ENCODE results near the gene NDST1.

The NDST1 gene

DNA sequence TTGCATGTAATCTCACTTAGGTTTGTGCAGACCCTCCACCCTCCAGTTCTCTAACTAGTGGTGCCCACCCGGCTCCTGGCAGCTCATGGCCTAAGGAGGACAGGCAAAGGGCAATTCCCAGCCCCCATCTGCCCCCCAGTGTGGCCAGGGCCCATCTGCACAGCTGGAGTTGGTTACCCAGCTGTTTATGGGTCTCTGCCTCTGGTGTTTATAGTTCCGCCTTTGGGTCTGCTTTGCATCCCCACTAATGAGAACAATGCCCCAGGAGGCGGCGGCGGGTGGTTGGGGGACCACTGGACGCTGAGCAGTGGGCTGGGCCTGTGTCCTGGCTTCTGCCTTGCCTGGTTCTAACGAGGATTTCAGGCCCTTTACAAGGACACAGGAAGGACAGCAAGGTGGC lies 62.4 kb downstream of the NDST1 start:
- no peak for DNase-seq (ENCODE audit: low read depth, low spot score)

DNA sequence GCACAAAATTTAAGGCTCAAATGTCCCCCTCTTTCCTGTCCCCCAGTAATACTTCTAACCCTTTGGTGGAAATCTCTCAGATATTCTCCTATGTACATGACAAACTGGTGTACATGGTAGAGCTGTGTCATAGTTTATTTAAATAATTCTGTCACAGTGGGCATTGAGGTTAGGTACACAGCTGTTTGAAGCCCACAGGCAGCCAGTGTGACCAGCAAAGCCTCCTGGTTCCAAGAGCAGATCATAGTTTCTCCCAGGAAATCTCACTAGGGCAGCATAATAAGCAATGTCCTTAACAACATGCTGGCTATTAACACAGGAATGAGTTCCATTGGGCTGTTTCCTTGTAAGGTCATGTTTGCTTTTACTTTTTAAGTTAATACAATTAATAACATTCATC lies 63.9 kb downstream of the NDST1 start:
- no peak for DNase-seq (ENCODE audit: low read depth, low spot score)

DNA sequence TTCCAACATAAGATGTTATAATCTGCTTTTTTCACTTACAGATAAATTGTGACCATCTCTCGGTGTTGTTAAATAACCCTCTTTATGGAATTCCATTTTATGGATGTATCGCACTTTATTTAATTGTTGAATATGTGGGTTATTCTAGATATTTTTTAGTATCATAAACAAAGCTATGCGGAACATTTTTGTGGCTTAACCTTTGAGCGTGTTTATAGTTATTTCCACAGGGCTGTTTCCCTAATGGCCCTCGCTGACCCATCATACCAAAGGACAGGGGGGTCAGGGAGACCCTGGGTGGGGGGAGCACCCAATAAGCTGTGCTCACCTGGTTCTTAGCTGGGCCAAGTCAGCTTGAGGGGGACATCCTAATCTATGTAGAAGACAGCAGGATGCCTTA lies 65.3 kb downstream of the NDST1 start:
- DNase-seq (ENCODE audit: low read depth, low spot score), result no peak

DNA sequence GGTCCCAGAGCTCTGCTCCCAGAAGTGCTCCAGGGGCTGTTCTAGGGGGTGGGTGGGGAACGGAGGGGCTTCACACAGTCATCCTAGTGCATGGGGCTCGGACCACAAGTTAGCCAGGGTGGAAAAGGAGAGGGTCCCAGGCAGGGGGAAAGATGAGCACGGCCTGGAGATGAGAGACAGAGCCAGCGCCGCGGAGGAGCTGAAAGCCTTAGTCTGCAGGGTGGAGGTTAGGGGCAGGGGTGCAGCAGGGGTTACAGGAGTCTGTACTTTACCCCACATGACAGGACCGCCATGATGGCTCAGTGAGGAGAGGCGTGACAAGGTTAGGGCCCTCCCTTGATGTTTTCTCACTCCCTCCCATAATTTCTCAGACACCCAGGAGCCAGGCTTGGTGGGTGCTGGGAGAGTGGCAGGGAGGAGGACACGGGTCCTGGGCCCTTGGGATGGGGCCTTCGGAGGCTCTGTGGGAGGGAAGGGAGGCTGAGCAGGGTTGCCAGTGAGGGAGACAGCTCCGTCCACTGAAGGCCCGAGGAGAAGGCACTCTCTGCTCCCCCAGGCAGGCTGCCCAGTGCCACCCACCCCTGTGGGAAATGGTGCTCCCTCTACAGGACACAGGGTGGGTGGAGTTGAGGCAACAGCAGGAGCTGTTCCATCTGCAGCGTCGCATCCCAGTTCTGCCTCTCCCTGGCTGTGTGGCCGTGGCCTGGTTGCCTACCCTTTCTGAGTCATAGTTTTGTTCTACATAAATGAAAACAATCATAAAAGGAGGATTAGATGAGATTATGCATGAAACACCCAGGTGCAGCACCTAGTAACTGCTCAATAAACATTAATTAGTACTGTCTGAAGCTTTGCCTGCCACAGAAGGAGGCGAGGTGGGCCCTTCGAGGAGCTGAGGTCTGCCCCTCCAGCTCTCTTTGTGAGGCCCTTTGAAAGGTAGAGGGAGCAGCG lies 66.2 kb downstream of the NDST1 start:
- DNase-seq (ENCODE audit: low read depth, low spot score), result no peak

DNA sequence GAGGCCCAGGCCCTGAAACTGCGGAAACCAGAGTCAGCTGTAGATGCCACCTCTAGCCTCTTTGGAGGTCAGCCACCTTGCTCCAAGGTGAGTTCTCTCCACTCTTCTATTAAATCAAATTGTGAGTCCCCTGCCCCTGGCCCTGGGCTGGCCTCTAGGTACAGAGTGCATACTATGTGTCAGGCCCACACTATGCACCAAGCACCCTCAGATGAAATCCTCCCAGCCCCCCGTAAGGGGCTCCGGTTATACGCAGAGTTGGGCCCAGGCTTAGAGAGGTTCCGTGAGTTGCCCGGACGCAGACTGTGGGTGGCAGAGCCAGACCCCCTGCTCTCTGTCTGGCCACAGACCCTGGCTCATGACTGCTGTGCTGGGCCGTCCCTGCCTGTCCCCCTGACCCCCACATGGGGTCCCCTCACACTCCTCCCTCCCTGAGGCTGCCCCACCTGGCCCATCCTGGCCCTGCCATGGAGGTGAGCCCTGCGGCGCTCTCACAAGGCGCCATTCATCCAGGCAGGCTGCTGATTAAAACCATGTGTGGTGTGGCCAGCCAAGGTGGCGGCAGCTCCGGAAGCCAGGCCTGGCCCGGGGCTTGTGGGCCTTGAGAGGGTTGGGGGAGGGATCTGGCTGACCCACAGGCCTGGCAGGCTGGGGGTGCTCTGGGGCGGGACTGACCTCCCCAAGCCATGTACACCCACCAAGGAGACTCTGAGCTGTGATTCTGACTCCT lies 67.1 kb downstream of the NDST1 start:
- DNase-seq (ENCODE audit: low read depth, low spot score), result no peak

DNA sequence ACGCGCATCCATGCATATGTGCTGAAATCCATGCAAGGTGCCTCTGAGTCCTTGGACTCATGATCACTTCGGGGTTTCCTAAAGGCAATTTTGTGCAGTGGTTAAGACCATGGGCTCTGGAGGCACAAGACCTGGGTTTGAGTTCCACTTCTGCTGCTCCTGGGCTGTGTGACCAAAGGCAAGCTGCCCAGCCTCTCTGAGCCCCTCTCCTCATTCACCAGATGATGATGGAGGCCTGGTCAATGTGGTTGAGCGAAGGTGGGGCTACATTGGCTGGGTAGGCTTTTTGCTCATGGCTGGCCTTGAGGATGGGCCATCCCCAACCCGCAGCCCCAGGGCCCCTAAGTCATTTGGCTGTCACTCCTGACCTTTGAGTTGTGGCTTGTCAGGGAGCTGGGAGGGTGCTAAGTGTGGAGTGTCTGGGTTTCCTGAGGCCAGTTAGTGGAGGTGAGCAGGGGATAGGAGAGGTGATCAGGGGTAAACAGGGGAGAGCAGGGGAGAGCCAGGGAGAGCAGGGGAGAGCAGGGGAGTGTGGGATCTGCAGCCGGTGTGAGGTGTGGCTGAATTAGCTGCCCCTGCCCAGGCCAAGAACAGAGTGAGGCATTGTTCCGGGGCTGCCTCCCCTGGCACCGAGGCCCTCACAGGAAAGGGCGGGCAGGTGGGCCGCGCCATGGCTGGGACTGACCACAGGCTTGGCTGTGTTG lies 68.0 kb downstream of the NDST1 start:
- DNase-seq (ENCODE audit: low read depth, low spot score), result no peak

DNA sequence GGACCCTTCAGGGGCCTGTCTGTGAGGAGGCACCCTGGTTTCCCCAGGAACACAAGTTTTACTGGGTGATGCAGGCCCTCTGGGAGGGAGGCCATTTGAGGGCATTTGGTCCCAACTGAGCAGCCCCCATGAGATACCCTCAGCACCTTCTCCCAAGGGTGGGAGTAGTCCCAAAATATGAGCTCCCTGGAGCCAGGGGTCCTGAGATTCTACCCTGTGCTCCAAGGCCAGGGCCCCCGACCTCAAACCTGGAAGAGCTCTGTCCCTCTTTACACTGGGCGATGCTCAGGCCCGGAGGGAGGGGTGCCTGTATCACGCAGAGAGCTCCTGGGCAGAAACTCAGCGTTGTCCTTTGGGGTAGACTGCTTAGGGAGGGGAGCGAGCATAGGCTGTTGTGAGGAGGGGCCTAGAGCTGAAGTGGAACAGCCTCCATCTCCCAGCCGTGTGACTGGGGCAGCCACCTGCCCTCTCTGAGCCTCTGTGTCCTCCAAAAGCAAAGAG lies 68.6 kb downstream of the NDST1 start:
- DNase-seq (ENCODE audit: low read depth, low spot score), result no peak

DNA sequence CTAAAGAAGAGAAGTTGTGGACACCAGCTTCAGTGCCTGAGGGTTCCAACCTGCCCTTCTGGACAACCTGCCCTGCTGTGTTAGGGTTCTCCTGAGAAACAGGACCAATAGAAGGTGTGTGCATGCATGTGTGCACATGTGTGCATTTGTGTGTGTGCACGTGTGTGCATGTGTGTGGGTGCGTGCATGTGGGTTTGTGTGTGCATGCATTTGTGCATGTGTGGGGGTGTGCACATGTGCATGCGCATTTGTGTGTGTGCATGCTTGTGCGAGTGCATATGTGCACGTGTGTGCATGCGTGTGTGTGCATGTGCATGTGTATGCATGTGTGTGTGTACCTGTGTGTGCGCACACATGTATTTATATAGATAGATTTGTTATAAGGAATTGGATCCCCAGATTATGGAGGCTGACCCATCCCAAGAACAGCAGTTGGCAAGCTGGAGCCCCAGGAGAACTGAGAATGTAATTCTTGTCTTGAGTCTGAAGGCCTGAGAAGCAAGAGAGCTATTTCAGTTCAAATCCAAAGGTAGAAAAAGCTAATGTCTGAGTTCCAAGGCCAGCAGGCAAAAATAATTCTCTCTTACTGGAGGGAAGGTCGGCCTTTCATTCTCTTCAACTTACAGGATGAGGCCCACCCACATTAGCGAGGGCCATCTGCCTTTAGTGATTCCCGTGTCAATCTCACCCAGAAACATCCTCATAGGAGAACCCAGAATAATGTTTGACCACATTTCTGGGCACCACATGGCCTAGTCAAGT lies 69.6 kb downstream of the NDST1 start:
- no peak for DNase-seq (ENCODE audit: low read depth, low spot score)

DNA sequence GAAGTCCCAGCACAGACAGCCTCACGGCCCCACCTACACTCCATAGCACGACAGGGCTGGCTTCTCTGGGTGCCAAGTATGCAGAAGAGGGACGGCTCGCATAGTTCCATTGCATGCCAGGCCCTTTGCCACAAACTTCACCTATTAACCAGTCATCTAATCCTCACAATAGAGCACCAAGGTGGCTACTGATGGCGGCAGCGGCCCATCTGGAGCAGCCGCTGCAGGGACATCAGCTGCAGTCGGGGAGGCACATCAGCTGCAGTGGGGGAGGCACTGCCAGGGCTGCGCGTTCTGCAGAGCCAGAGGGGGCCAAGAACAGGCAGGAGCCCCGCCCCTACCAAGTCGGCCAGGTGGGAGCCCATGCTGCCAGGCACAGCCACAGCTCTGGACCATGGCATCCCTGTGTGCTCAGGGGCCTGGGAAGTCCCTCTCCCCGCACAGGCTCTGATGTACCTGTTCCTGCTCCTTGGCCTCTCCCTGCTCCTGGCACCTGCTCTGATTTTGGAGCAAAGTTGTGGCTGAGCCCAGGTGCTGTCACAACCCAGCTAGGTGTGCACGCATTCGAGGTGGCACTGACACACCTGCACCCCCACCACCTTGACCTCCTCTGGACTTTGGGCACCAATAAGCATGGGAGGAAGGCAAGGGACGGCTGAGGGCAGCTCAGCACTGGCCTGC lies 71.0 kb downstream of the NDST1 start:
- no peak for DNase-seq (ENCODE audit: low read depth, low spot score)

DNA sequence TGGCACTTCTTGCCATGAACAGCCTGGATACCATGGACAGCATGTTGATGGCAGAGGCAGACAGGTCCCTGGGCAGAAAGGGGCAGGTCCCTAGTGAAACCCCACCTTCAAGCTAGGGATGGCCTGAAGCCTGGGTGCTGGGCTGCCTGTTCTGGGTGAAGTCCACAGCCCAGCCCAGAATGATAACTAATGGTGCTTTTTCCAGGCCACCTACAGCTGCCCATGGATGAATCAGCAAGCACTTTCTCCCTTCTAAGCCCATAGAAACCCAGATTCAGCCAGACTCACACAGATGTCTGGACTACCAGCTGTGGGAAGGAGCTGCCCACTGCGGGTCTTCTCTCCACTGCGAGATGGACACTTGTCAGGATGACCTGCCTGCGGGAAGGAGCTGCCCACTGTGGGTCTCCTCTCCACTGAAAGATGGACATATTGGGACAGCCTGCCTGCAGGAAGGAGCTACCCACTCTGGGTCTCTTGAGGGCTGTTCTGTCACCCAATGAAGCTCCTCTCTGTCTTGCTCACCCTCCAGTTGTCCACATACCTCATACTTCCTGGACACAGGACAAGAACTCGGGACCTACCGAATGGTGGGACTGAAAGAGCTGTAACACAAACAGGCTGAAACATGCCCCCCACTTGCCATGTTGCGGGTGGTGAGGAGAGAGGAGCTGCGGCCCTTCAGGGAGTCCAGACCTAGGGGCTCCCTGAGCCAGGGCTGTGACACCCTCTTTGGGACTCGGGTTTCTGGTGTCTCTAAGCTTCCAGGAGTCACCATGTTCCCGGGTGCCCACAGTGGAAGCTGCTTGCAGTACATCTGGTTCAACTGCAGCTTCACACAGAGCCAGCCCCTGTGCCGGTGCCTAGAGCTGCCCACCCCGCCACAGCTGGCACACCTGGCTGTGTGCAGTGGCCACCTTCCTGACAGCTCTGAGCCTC lies 71.8 kb downstream of the NDST1 start:
- no peak for DNase-seq (ENCODE audit: low read depth, low spot score)

DNA sequence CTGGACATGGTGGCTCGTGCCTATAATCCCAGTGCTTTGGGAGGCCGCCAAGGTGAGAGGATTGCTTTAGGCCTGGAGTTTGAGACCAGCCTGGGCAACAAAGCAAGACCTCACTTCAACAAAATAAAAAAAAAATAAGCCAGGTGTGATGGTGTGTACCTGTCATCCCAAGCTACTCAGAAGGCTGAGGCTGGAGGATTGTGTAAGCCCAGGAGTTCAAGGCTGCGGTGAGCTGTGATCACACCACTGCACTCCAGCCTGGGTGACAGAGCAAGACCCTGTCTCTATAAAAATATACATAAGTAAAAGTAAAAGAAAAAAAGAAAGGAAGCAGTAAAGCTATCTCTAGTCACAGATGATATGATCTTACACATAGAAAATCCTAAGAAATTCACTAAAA lies 73.0 kb downstream of the NDST1 start:
- DNase-seq (ENCODE audit: low read depth, low spot score), result no peak

DNA sequence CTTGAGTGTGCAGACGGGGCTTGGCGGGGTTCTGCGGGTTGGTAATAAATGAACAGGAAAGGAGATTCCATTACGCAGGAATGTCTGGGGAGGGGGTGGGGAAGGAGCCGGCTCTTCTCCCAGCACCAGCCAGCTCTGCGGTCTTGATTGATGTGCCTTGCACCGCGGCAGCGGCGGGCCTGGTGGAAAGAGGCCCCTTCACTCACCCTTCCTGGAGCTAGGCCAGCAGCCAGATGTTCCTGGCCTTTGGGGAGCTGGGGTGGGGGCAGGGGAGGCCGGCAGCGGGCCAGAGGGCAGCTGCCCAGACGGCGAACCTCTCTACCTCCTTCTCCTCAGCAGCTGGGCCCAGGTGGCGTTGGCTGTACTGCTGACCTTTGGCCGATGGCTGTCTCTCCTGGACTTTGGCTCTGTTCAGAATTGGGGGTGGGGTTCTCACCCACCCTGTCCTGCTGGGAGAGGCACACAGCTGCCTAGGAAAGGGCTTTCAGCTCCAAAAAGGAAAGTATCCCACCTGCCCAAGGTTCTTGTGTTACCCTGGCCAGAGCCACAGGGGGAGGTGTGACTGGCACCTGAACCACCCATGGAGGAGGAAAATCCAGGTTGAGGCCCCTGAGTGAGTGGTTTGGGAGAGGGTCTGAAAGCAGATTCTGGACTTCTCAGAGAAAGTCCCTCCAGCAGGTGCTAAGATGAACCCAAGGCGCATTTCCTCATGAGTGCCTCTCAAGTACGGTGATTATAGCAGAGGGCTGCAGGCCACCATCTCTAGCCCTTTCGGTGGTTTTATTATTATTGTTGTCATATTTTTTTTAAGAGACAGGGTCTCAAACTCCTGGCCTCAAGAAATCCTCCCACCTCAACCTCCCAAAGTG lies 74.5 kb downstream of the NDST1 start:
- no peak for DNase-seq (ENCODE audit: low read depth, low spot score)

DNA sequence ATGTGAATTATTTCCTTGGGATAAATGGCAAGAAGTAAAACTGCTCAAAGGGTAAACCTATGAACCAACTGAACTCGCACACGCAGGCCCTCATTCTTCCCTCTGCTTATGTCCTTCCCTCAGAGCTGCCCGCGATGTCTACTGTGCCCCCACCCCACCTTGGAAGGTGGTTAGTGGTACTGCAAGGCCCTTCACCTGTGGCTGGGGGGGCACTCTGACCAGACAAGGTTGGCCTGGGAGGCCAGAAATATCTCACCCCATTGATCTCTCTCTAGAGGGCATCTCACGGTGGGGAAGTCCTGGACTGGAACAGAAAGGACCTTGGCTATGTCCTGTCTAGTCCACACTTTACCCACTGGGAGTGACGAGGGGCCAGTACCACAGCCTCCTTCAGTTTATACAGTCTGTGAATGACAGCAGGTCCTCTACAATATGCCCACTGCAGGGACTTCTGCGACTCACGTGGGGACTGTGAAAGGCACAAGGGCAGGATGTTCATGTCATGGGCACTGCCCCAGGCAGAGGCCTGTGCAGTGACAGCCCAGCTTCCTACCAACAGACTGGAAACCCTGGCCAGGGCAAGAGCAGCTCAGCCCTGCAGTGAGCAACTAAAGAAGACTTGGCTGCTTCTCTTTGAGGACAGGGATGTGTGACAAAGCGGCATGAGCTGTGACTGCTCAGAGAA lies 75.8 kb downstream of the NDST1 start:
- no peak for DNase-seq (ENCODE audit: low read depth, low spot score)

DNA sequence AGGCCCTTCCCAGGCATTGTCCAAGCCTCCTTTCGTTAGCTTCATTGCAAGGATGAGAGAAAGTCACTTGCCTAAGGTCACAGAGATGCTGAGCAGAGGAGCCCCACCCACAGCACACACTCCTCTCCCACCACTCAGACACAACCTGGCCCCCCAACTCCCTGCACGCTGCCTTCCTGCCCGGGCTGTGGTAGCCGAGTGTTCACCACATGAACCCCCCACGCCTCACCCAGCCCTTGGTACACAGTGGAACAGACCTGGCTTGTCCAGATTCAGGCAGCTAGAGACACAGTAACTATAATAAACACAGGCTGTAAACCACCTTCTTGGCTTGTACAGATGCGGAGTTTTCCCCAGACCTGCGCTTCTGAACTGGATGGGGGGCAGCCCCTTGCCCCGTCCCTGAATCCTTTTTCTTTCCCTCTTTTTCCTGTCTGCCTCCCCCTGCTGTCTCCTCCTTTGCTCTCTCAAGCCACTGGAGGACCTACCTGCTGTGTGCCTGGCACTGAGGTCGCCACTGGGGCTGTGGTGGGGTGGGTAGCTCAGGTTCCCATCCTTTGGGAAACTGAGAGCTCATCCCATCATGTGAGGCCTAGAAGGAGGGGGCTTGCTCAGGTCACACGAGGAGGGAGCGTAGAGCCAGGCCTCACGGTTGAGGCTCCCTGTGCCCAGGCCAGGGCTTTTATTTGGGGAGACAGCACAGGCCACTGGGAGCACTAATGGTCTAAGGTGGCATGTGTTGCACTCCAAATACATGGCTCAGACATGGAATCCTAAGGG lies 76.8 kb downstream of the NDST1 start:
- DNase-seq (ENCODE audit: low read depth, low spot score), result no peak

DNA sequence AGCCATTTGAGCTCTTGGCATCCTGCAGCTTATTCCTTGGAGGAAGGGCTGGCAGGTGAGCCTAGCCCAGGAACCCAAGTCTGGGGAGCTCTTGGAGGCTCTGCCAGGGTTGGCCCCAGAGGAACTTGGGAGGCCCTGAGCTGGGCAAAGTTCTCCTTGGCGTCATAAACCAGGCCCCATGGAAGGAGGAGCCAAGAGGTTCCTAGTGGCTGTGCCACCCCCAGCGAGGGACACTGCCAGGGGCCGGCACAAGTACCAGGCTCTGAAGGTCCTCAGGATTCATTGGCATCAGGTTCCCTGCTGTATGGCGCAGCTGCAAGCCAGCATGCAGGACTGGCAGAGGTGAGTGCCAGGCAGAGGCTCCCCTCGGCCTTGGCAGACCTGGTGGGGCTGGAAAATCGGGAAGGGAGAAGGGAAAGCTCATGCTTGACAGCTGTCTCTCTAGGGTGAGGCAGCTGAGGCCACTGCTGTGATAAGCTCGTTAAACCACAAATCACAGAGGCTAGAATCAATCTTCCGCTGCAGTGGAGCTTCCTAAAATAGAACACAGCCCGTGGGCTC lies 77.9 kb downstream of the NDST1 start:
- no peak for DNase-seq (ENCODE audit: low read depth, low spot score)

DNA sequence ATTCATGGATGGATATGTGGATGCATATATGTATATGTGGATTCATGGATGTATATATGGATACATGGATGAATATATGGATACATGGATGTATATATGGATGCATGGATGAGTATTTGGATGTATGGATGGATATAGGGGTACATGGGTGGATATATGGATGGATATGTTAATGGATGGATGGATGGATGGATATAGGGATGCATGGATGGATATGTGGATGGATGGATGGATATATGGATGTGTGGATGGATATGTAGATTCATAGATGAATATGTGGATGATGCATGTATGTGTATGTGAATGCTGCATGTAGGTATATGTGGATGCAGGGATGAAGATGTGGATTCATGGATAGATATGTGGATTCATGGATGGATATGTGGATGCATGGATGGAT lies 79.1 kb downstream of the NDST1 start:
- no peak for DNase-seq (ENCODE audit: low read depth, low spot score)

Measured in activated CD4-positive, CD25-positive, alpha-beta regulatory T cell treated with anti-CD3 and anti-CD28 coated beads, Interleukin-2, amount 50 U/mL, for 16 hours (primary cell).